Measurements from ENCODE around the gene ZMYM5. TPM values are rescaled to one million over a fixed set of nuclear protein-coding genes. Genes with fewer than 3 reads are reported as not detected.
"Not testable (repeated sequence)": the region's sequence is repeated elsewhere in the genome, so short reads cannot be mapped to it uniquely, and the experiment has no call there.

Gene ZMYM5
- 13.3 to 15.8 TPM (median 14.0 TPM) in 3 replicates for total RNA-seq
- long read RNA-seq, transcript ZMYM5-201 (8 exons, 3,268 nt), result major isoform, 14 of 32 reads
- long read RNA-seq, partial matches to known transcripts, result 1 of 32 reads
- long read RNA-seq, other reads (novel, unspliced or antisense), result 14 of 32 reads

- Mint-ChIP-seq H3K27me3 (ENCODE audit: low read depth) (no peaks in the 10 kb centered on the region), H3K4me3 (ENCODE audit: unreplicated experiment) (peak within 1 kb of the TSS; percentile 95), H3K27ac (ENCODE audit: unreplicated experiment) (peak within 1 kb of the TSS; percentile 98), H3K4me1 (ENCODE audit: low read depth) (peaks cover 28% of the 10 kb centered on the region), H3K36me3 (ENCODE audit: low read depth) (no peaks in the 10 kb centered on the region), H3K9me3 (ENCODE audit: low read depth) (no peaks in the 10 kb centered on the region)
- peak; percentile 100 for DNase-seq (ENCODE audit: low spot score)
- TF ChIP-seq CTCF (IDR thresholded peaks at IDR 0.05), result no peak
Observed at GRCh38 chr13:19863323-19864023, at the start of gene ZMYM5. Gene ZMYM5, minus strand, starts transcription at chr13:19863649. Its CDS starts 11,469 bp downstream, at chr13:19852180.

- no peaks in the 10 kb centered on the region for H3K9me3 Mint-ChIP-seq (ENCODE audit: low read depth)
- H3K4me1 Mint-ChIP-seq (ENCODE audit: low read depth), result no peaks in the 10 kb centered on the region
- H3K36me3 Mint-ChIP-seq (ENCODE audit: low read depth), result no peaks in the 10 kb centered on the region
- no peak overlapping the region for H3K4me3 Mint-ChIP-seq (ENCODE audit: unreplicated experiment)
- no peak for DNase-seq (ENCODE audit: low spot score)
- no peak for TF ChIP-seq CTCF (IDR thresholded peaks at IDR 0.05)
- H3K27ac Mint-ChIP-seq (ENCODE audit: unreplicated experiment), result no peak overlapping the region
- no peaks in the 10 kb centered on the region for H3K27me3 Mint-ChIP-seq (ENCODE audit: low read depth)
Observed at GRCh38 chr13:19910336-19911072, 47.1 kb upstream of the ZMYM5 start.

GRCh38 chr13:19908350-19908986 lies 45.0 kb upstream of the ZMYM5 start:
- DNase-seq (ENCODE audit: low spot score), result no peak
- no peaks in the 10 kb centered on the region for H3K27me3 Mint-ChIP-seq (ENCODE audit: low read depth)
- no peaks in the 10 kb centered on the region for H3K4me1 Mint-ChIP-seq (ENCODE audit: low read depth)
- no peaks in the 10 kb centered on the region for H3K9me3 Mint-ChIP-seq (ENCODE audit: low read depth)
- TF ChIP-seq CTCF (IDR thresholded peaks at IDR 0.05), result no peak
- H3K4me3 Mint-ChIP-seq (ENCODE audit: unreplicated experiment), result no peak overlapping the region
- no peaks in the 10 kb centered on the region for H3K36me3 Mint-ChIP-seq (ENCODE audit: low read depth)
- H3K27ac Mint-ChIP-seq (ENCODE audit: unreplicated experiment), result no peak overlapping the region

GRCh38 chr13:19905487-19906195 lies 42.2 kb upstream of the ZMYM5 start:
- not testable (repeated sequence) for H3K4me1 Mint-ChIP-seq (ENCODE audit: low read depth); H3K27ac Mint-ChIP-seq (ENCODE audit: unreplicated experiment); H3K36me3 Mint-ChIP-seq (ENCODE audit: low read depth); DNase-seq (ENCODE audit: low spot score); H3K9me3 Mint-ChIP-seq (ENCODE audit: low read depth); H3K4me3 Mint-ChIP-seq (ENCODE audit: unreplicated experiment); H3K27me3 Mint-ChIP-seq (ENCODE audit: low read depth)

DNA sequence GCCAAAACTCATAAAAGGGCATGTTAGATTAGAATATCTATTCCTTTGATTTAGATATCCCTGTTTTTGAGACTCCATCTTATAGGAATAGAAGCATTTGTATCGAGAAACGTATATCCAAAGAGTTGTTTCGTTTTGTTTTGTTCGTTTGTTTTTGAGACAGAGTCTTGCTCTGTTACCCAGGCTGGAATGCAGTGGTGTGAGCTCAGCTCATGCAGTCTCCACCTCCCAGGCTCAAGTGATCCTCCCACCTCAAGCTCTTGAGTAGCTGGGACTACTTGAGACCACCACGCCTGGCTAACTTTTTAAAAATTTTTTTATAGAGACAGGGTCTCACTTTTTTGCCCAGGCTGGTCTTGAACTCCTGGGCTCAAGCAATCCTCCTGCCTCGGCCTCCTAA lies 26.6 kb upstream of the ZMYM5 start:
- no peak for DNase-seq (ENCODE audit: low spot score)
- Mint-ChIP-seq H3K27ac (ENCODE audit: unreplicated experiment) (no peak overlapping the region), H3K36me3 (ENCODE audit: low read depth) (no peaks in the 10 kb centered on the region), H3K9me3 (ENCODE audit: low read depth) (no peaks in the 10 kb centered on the region), H3K4me1 (ENCODE audit: low read depth) (no peaks in the 10 kb centered on the region), H3K27me3 (ENCODE audit: low read depth) (no peaks in the 10 kb centered on the region), H3K4me3 (ENCODE audit: unreplicated experiment) (no peak overlapping the region)
- no peak for TF ChIP-seq CTCF (IDR thresholded peaks at IDR 0.05)

Data from chondrocyte (in vitro differentiated cells).